Caco-2 (cell line): ENCODE results near the gene PGLYRP4. TPM values are rescaled to one million over a fixed set of nuclear protein-coding genes. Genes with fewer than 3 reads are reported as not detected.

Experiments used
- BruUV-seq: library from RNA; stranded (reverse); fragments of 400-500 nt; replicated peaks from 2 replicates; lab custom pipeline; 2021; lab: Mats Ljungman, UMichigan
- CTCF ChIA-PET: fragments of 300-600 bp; sonication (Branson Sonifier 250); formaldehyde crosslinking; loops from one replicate; lab custom pipeline; 2022; ENCODE audit warnings: antibody characterized with exemption; lab: Charles Lee
- POLR2A ChIA-PET: fragments of 300-600 bp; sonication (Branson Sonifier 250); formaldehyde crosslinking; loops from one replicate; lab custom pipeline; 2022; ENCODE audit warnings: antibody characterized with exemption; lab: Charles Lee
- DNase-seq, 2 experiments: peaks; one replicate each; pipeline versions ENCODE4 v3.0.0 to v3.0.0-alpha.2; 2020 to 2022
- H3K27me3 ChIP-seq: replicated peaks from 2 replicates; pipeline ENCODE4 v1.6.0; 2011; ENCODE audit warnings: low read length; ENCODE audit not compliant: control insufficient read depth, insufficient read depth
- H3K36me3 ChIP-seq: 2 replicates; pipeline ENCODE4 v1.5.1; 2011; ENCODE audit warnings: low read length; ENCODE audit not compliant: control insufficient read depth, insufficient read depth
- H3K4me1 ChIP-seq: fragments of 250-450 bp; sonication (Bioruptor Pico); 2 replicates; pipeline ENCODE4 v1.5.1; 2020; ENCODE audit warnings: mild to moderate bottlenecking
- H3K4me3 ChIP-seq: 2 replicates; pipeline ENCODE4 v1.5.1; 2011; ENCODE audit warnings: low read depth, mild to moderate bottlenecking, control low read depth, low read length
- H3K9me3 ChIP-seq: fragments of 250-450 bp; sonication (Bioruptor Pico); 2 replicates; pipeline ENCODE4 v1.5.1; 2020; ENCODE audit warnings: mild to moderate bottlenecking, moderate library complexity
- H3K27ac Mint-ChIP-seq: one replicate; pipeline ENCODE4 v1.8.0; 2022; ENCODE audit warnings: mixed read lengths; ENCODE audit not compliant: unreplicated experiment
- H3K27me3 Mint-ChIP-seq: one replicate; pipeline ENCODE4 v1.8.0; 2022; ENCODE audit warnings: mixed read lengths; ENCODE audit not compliant: insufficient read depth, unreplicated experiment
- H3K36me3 Mint-ChIP-seq: one replicate; pipeline ENCODE4 v1.8.0; 2022; ENCODE audit warnings: mild to moderate bottlenecking, mixed read lengths; ENCODE audit not compliant: insufficient read depth, unreplicated experiment
- H3K4me1 Mint-ChIP-seq: one replicate; pipeline ENCODE4 v1.8.0; 2022; ENCODE audit warnings: low read depth, mixed read lengths; ENCODE audit not compliant: unreplicated experiment
- H3K4me3 Mint-ChIP-seq: one replicate; pipeline ENCODE4 v1.8.0; 2022; ENCODE audit warnings: mild to moderate bottlenecking, moderate library complexity, mixed read lengths; ENCODE audit not compliant: unreplicated experiment
- H3K9me3 Mint-ChIP-seq: one replicate; pipeline ENCODE4 v1.8.0; 2022; ENCODE audit warnings: mixed read lengths; ENCODE audit not compliant: unreplicated experiment
- CTCF ChIP-seq, 2 experiments: fragments of 200-600 bp in 1 of 2; IDR thresholded peaks; 1 replicate in 1 of 2; 2 replicates in 1 of 2; pipeline versions ENCODE4 v1.5.1 to v1.8.0; 2011 to 2022; ENCODE audit warnings: antibody characterized with exemption in 1 of 2, control low read depth in 1 of 2, inconsistent platforms in 1 of 2, low read depth in 1 of 2, low read length in 1 of 2, mild to moderate bottlenecking in 1 of 2, moderate library complexity in 1 of 2; ENCODE audit not compliant: insufficient read depth in 1 of 2, severe bottlenecking in 1 of 2, unreplicated experiment in 1 of 2
- intact Hi-C: fragments of 100-400 bp; cut with micrococcal nuclease; formaldehyde crosslinking; loops from one replicate; pipeline ENCODE4 v1.10.0; 2022; ENCODE audit not compliant: unreplicated experiment
- total RNA-seq: library from RNA; stranded (reverse); gene quantifications from 2 replicates; pipeline ENCODE4 v1.2.3, GENCODE V29; 2022

Gene PGLYRP4
- total RNA-seq, 1 experiment from 2014 or later, result not detected

- ChIA-PET POLR2A (no interaction called here), CTCF (interaction anchor here (0.6 kb wide), 1 partner anchor 290 kb away, joined by 3 read pairs; no protein-coding TSS in a partner anchor)
- Mint-ChIP-seq H3K27ac (no peak overlapping the region), H3K36me3 (no peaks in the 10 kb centered on the region), H3K4me1 (no peaks in the 10 kb centered on the region), H3K4me3 (no peak overlapping the region), H3K27me3 (peaks cover 21% of the 10 kb centered on the region), H3K9me3 (no peaks in the 10 kb centered on the region)
- Histone ChIP-seq H3K9me3 (no peaks in the 10 kb centered on the region), H3K4me1 (no peaks in the 10 kb centered on the region), H3K27me3 (peaks cover 4% of the 10 kb centered on the region; the same call in 1 of the 2 replicates), H3K36me3 (no peaks in the 10 kb centered on the region), H3K4me3 (no peak overlapping the region)
- DNase-seq, result no peak
- no peak for TF ChIP-seq CTCF (IDR thresholded peaks at IDR 0.05; ENCODE audit: insufficient read depth in 1 of 2, low read depth in 1 of 2, low read length in 1 of 2, severe bottlenecking in 1 of 2, unreplicated experiment in 1 of 2)
- BruUV-seq, result no TSS peak
- intact Hi-C loops, result no loop called here
These were observed 39.2 kb downstream of the PGLYRP4 start for GRCh38 chr1:153309441-153309840.

GRCh38 chr1:153308540-153308939, 40.1 kb downstream of the PGLYRP4 start:
- Histone ChIP-seq H3K4me3 (no peak overlapping the region), H3K27me3 (peaks cover 4% of the 10 kb centered on the region; the same call in 1 of the 2 replicates)
- TF ChIP-seq CTCF (IDR thresholded peaks at IDR 0.05; ENCODE audit: insufficient read depth in 1 of 2, low read depth in 1 of 2, low read length in 1 of 2, severe bottlenecking in 1 of 2, unreplicated experiment in 1 of 2), result no peak

GRCh38 chr1:153307221-153307600, 41.4 kb downstream of the PGLYRP4 start:
- no peaks in the 10 kb centered on the region for H3K36me3 ChIP-seq
- Mint-ChIP-seq H3K4me1 (no peaks in the 10 kb centered on the region), H3K9me3 (no peaks in the 10 kb centered on the region), H3K27me3 (peaks cover 19% of the 10 kb centered on the region), H3K27ac (no peak overlapping the region), H3K4me3 (no peak overlapping the region), H3K36me3 (no peaks in the 10 kb centered on the region)
- intact Hi-C loops, result no loop called here
- no peaks in the 10 kb centered on the region for H3K4me1 ChIP-seq
- ChIA-PET POLR2A (no interaction called here), CTCF (no interaction called here)
- no peak for DNase-seq
- H3K4me3 ChIP-seq, result no peak overlapping the region
- BruUV-seq, result no TSS peak
- H3K27me3 ChIP-seq, result peaks cover 4% of the 10 kb centered on the region; the same call in 1 of the 2 replicates
- H3K9me3 ChIP-seq, result no peaks in the 10 kb centered on the region
- no peak for TF ChIP-seq CTCF (IDR thresholded peaks at IDR 0.05; ENCODE audit: insufficient read depth in 1 of 2, low read depth in 1 of 2, low read length in 1 of 2, severe bottlenecking in 1 of 2, unreplicated experiment in 1 of 2)

More at GRCh38 chr1:153308540-153308939, 40.1 kb downstream of the PGLYRP4 start:
- BruUV-seq, result no TSS peak
- H3K9me3 ChIP-seq, result no peaks in the 10 kb centered on the region
- CTCF ChIA-PET, result no interaction called here
- no peak for DNase-seq
- Mint-ChIP-seq H3K9me3 (no peaks in the 10 kb centered on the region), H3K4me3 (no peak overlapping the region), H3K27ac (no peak overlapping the region), H3K36me3 (no peaks in the 10 kb centered on the region), H3K27me3 (peaks cover 19% of the 10 kb centered on the region), H3K4me1 (no peaks in the 10 kb centered on the region)
- intact Hi-C loops, result no loop called here
- H3K4me1 ChIP-seq, result no peaks in the 10 kb centered on the region
- POLR2A ChIA-PET, result no interaction called here
- H3K36me3 ChIP-seq, result no peaks in the 10 kb centered on the region
